Transverse colon (tissue), 3 donors: Measurements from ENCODE around the gene TOX2.

Experiments
- POLR2A ChIP-seq: fragments of 450-650 bp; IDR thresholded peaks from one replicate; pipeline ENCODE4 v1.6.1; 2016; ENCODE audit warnings: antibody characterized with exemption, mild to moderate bottlenecking, moderate library complexity
- POLR2AphosphoS5 ChIP-seq, 3 donors: sonication (generic); formaldehyde crosslinking; IDR thresholded peaks; one replicate each; pipeline ENCODE4 v1.6.1; 2016; ENCODE audit warnings: antibody characterized with exemption in 3 of 3

- no peak for TF ChIP-seq POLR2AphosphoS5 (IDR thresholded peaks at IDR 0.05)
- TF ChIP-seq POLR2A, result no peak
Measured at GRCh38 chr20:44112456-44112855, 197.8 kb downstream of the TOX2 start.
